Mammary epithelial cell (primary cell): ENCODE results near the gene GPR4.

Source experiments
- CTCF ChIP-seq, 2 donors: IDR thresholded peaks in 1 of 2; conservative IDR thresholded peaks in 1 of 2; 2 replicates each; pipeline ENCODE4 v1.5.1; 2011 to 2012; ENCODE audit warnings: inconsistent platforms in 2 of 2, low read length in 2 of 2, mild to moderate bottlenecking in 2 of 2, control low read depth in 1 of 2, low read depth in 1 of 2; ENCODE audit not compliant: insufficient read depth in 1 of 2; ENCODE audit errors: extremely low read depth in 1 of 2
- EZH2 ChIP-seq: IDR thresholded peaks from 2 replicates; pipeline ENCODE4 v1.6.1; 2012; ENCODE audit warnings: low read length, inconsistent platforms, borderline replicate concordance

- TF ChIP-seq EZH2 (no peak), CTCF (conservative IDR thresholded peaks at IDR 0.05 in 1 of 2, IDR thresholded peaks at IDR 0.05 in 1 of 2; ENCODE audit: extremely low read depth in 1 of 2, insufficient read depth in 1 of 2, low read depth in 1 of 2, low read length in 2 of 2) (no peak)
Measured at GRCh38 chr19:45608948-45609347, 6.9 kb upstream of the GPR4 start.
